Right lobe of liver (tissue), 6 donors: ENCODE measurements around the gene ACTR1A. TPM values are rescaled to one million over a fixed set of nuclear protein-coding genes. Genes with fewer than 3 reads are reported as not detected.

Experiments used
- ATAC-seq, 4 donors: fragments of 200-7000 bp; cut with Tn5 transposase; one replicate each; pipeline ENCODE4 v1.9.1; 2020; ENCODE audit warnings: mild to moderate bottlenecking in 4 of 4, moderate library complexity in 4 of 4
- DNase-seq, 3 donors: peaks; one replicate each; pipeline ENCODE4 v3.0.0-alpha.2; 2020
- H3K27ac ChIP-seq, 3 donors: fragments of 200-600 bp; one replicate each; pipeline ENCODE4 v1.8.0; 2022
- H3K27me3 ChIP-seq, 2 donors: fragments of 200-600 bp; one replicate each; pipeline ENCODE4 v1.8.0; 2022
- H3K36me3 ChIP-seq, 4 donors: fragments of 200-600 bp; sonication (generic) in 1 of 4; one replicate each; pipeline versions ENCODE4 v1.5.1 to v1.8.0; 2017 to 2022; ENCODE audit warnings: control low read depth in 1 of 4
- H3K4me1 ChIP-seq, 4 donors: fragments of 200-600 bp; sonication (generic) in 1 of 4; one replicate each; pipeline versions ENCODE4 v1.5.1 to v1.8.0; 2017 to 2022; ENCODE audit warnings: control low read depth in 1 of 4
- H3K4me3 ChIP-seq, 3 donors: fragments of 200-600 bp; one replicate each; pipeline ENCODE4 v1.8.0; 2022
- H3K9me3 ChIP-seq, 4 donors: fragments of 200-600 bp; sonication (generic) in 1 of 4; one replicate each; pipeline versions ENCODE4 v1.5.1 to v1.8.0; 2017 to 2022; ENCODE audit warnings: control low read depth in 1 of 4
- CTCF ChIP-seq, 4 donors: fragments of 200-600 bp in 3 of 4; fragments of 450-650 bp in 1 of 4; IDR thresholded peaks; one replicate each; pipeline versions ENCODE4 v1.5.1 to v1.8.0; 2016 to 2022; ENCODE audit warnings: antibody characterized with exemption in 4 of 4, mild to moderate bottlenecking in 2 of 4
- POLR2A ChIP-seq: fragments of 450-650 bp; IDR thresholded peaks from one replicate; pipeline ENCODE4 v1.6.1; 2017; ENCODE audit warnings: antibody characterized with exemption, mild to moderate bottlenecking
- WGBS: methylation state at CpG from one replicate; pipeline ENCODE4 v1.1.6; 2018; ENCODE audit warnings: low coverage, low lambda C conversion rate; ENCODE audit not compliant: insufficient coverage; ENCODE audit errors: missing lambda C conversion rate; 5-methylcytosine and 5-hydroxymethylcytosine counted together
- intact Hi-C, 2 donors: fragments of 100-400 bp; cut with DNase I; formaldehyde crosslinking; loops; one replicate each; pipeline versions ENCODE4 v1.11.2 to v1.14.1; 2022
- total RNA-seq, 6 experiments: library from RNA; depleted of rRNA in 2 of 6; stranded (reverse); fragments of >200 nt in 2 of 6; fragmentation: NEBNext Ultra II Directional in 3 of 6; extraction: Animal tissue kit (Norgen Biotek cat#: 25700) in 3 of 6; gene quantifications; one replicate each; pipeline versions ENCODE4 v1.1.0 to v1.2.4, GENCODE V29; 2016 to 2023
- donor health status: DM: no; HTN: yes; CAD: no.
- donor health status: DM: no; HTN: no; CAD: no.
- donor health status: DM: no; HTN: no; CAD: no.
- donor health status: DM: no; HTN: yes; CAD: no.
- donor health status: DM: no; HTN: yes; CAD: no.

The ACTR1A gene
- total RNA-seq, 6 experiments from 2014 or later, result 25.6 to 47.9 (median 31.3) TPM

GRCh38 chr10:102473445-102474331 lies 28.8 kb downstream of the ACTR1A start:
- DNase-seq, result no peak
- peak; percentile 28 to 64 (median 38) for ATAC-seq
- Histone ChIP-seq H3K4me3 (no peak overlapping the region), H3K27me3 (no peaks in the 10 kb centered on the region), H3K4me1 (peaks cover 0 to 6% (median 0%) of the 10 kb centered on the region in 4 donors), H3K9me3 (no peaks in the 10 kb centered on the region), H3K27ac (no peak overlapping the region), H3K36me3 (no peaks in the 10 kb centered on the region)
- WGBS, result 72% methylated on average over 10 of the region's 27 CpGs
- intact Hi-C loops, result no loop called here
- TF ChIP-seq POLR2A (no peak), CTCF (IDR thresholded peaks at IDR 0.05) (no peak)

GRCh38 chr10:102470579-102471546 lies 31.6 kb downstream of the ACTR1A start:
- no peaks in the 10 kb centered on the region for H3K9me3 ChIP-seq
- H3K27me3 ChIP-seq, result no peaks in the 10 kb centered on the region
- WGBS, result 96% methylated on average over 17 of the region's 36 CpGs
- no peak for DNase-seq
- peaks cover 0 to 6% (median 0%) of the 10 kb centered on the region in 4 donors for H3K4me1 ChIP-seq
- no peak for ATAC-seq
- intact Hi-C loops, result no loop called here
- H3K27ac ChIP-seq, result no peak overlapping the region
- TF ChIP-seq POLR2A, result no peak
- TF ChIP-seq CTCF (IDR thresholded peaks at IDR 0.05), result no peak
- H3K36me3 ChIP-seq, result no peaks in the 10 kb centered on the region
- no peak overlapping the region for H3K4me3 ChIP-seq

- H3K27ac ChIP-seq, result no peak overlapping the region
- no peaks in the 10 kb centered on the region for H3K36me3 ChIP-seq
- no peak for TF ChIP-seq CTCF (IDR thresholded peaks at IDR 0.05)
- TF ChIP-seq POLR2A, result no peak
- no peaks in the 10 kb centered on the region for H3K27me3 ChIP-seq
- 76% methylated on average over 7 of the region's 9 CpGs for WGBS
- peaks cover 0 to 3% (median 0%) of the 10 kb centered on the region in 4 donors for H3K4me1 ChIP-seq
- no peaks in the 10 kb centered on the region for H3K9me3 ChIP-seq
- DNase-seq (no peak), ATAC-seq (no peak)
- intact Hi-C loops, result no loop called here
- H3K4me3 ChIP-seq, result no peak overlapping the region
Measured at GRCh38 chr10:102468683-102469082, 33.8 kb downstream of the ACTR1A start.

GRCh38 chr10:102467971-102468438 lies 34.5 kb downstream of the ACTR1A start:
- Histone ChIP-seq H3K9me3 (no peaks in the 10 kb centered on the region), H3K4me3 (no peak overlapping the region)
- intact Hi-C loops, result no loop called here

More at GRCh38 chr10:102467971-102468438, 34.5 kb downstream of the ACTR1A start:
- ATAC-seq, result peak in 3 of 4 donors; percentile 23 to 53 (median 34)
- H3K27ac ChIP-seq, result no peak overlapping the region
- 73% methylated on average over 6 of the region's 6 CpGs for WGBS
- H3K36me3 ChIP-seq, result no peaks in the 10 kb centered on the region
- DNase-seq, result no peak
- H3K27me3 ChIP-seq, result no peaks in the 10 kb centered on the region
- H3K4me1 ChIP-seq, result no peaks in the 10 kb centered on the region
- TF ChIP-seq CTCF (IDR thresholded peaks at IDR 0.05), result no peak
- TF ChIP-seq POLR2A, result no peak
